Measurements from ENCODE around the gene MRPL14.

The MRPL14 gene

DNA sequence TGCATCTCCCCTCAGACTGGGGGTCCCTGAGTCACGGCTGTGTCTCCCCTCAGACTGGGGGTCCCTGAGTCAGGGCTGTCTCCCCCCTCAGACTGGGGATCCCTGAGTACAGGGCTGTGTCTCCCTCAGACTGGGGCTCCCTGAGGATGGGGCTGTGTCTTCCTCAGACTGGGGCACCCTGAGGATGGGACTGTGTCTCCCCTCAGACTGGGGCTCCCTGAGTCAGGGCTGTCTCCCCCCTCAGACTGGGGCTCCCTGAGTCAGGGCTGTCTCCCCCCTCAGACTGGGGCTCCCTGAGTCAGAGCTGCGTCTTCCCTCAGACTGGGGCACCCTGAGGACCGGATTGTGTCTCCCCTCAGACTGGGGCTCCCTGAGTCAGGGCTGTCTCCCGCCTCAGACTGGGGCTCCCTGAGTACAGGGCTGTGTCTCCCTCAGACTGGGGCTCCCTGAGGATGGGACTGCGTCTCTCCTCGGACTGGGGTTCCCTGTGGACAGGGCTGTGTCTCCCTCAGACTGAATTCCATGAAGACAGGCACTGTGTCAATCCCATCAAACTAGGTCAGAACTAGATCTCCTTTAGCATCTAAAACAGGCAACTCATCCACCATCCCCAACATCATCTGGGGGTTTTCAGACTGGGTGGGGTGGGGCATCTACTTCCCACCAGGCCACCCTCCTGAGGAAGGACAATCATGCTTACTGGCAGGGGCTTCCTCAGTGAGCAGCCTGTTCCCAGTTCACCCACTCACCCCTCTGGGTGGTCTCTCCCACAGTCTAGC lies 60.7 kb downstream of the MRPL14 start:
- DNase-seq (ENCODE audit: low spot score) = no peak

DNA sequence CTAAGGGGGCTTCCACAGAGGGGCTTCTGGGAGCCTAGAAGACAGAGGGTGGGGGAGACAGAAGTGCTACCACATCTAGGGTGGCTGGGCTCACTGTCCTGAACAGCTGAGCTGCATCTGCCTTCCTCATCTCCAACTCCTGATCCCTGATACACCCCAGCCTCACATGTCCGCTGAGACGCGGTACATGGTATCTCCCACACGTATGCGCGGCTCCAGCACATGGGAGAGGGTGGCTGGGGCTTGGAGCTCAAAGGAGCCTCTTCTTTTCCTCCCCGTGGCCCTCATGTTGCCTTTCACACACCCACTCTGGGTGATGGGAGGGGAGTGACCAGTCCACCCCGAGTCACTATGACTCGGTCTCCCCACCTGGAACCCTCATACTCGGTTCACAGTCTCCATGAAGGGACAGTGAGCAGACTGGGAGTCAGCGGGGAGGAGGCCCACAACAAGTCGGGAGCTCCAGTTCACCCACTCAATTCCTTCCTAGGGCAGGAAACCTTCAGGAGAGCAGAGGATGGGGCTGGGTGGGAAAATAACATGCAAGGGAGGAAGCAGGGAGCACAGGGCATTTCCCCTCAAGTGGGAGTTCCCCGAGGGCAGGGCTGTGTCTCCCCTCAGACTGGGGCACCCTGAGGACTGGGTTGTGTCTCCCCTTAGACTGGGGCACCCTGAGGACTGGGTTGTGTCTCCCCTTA lies 61.7 kb downstream of the MRPL14 start:
- DNase-seq (ENCODE audit: low spot score) = no peak

DNA sequence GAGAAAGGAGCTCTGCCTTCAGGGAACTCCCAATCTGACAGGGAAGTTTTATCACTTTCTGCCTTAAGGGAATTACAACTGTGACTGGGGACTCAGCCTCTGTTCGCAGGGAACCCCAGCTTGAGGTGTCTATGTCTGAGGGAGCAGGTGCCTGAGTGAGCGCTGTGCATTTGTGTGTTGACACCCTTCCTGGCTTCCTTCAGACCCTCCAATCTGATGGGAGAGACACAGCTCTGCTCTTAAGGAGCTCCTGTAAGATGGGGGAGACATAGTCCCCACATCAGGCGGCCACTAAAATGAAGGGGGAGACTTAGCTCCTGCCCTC lies 62.3 kb downstream of the MRPL14 start:
- DNase-seq (ENCODE audit: low spot score) = no peak

DNA sequence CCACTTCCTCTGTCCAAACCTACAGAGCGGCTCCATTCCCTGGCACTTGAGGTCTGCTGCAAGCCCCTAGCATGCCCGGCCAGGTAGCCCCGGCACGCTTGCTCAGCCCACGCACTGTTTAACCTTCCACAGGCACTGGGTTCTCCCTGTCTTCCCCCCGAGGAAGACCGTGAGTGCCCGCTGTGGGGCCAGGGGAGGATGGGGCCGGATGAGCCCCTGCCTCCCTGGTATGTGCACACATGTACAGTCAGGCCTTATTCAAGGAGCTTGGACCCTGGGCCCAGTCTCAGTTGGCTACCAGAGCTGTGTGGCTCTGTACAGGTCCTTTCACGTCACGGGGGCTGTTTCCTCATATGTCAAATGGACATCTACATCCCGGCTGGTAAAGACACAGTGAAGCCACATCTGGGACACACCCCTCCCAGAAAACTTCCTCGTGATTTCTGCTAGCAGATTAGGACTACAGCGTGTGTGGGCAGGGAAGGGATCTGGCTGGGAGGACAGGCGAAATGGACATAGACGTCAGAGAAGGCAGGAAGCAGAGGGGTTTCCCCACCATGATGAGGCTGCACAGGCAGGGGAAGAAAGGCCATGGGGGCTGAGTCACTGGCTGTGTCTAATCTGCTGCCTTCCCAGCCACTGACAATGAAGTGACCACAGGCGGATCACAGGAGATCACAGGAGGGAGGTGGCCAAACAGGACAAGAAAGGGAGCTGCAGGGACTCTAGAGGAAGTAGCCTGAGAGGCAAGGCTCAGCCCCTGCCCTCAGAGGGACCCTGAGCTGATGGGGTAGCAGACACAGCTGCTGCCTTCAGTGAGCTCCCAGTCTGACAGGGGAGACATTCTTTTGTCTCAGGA lies 62.9 kb downstream of the MRPL14 start:
- no peak for DNase-seq (ENCODE audit: low spot score)

DNA sequence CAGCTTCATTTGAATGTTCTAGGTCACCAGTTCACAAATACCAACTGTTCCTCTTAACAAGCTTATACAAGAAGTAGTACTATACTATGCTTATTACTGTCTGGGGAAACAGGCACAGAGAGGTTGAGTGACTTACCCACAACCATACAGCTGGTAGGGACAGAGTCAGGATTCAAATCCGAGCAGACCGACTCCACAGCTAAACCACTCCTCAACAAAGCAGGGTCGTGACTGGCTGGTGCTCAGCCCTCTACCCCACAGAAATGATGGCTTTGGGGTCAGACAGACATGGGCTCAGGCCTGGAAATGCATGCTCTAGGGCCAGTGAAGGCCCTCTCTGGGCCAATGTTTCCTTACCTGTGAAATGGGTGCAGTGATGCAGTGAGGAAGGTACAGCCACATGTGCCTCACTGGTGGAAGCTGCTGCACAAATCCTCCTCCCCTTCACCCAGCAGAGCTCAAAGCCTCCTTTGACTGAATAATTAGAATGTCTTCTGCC lies 63.6 kb downstream of the MRPL14 start:
- DNase-seq (ENCODE audit: low spot score) = no peak

Data from SK-N-DZ (cell line).